KMS-11 (cell line): ENCODE measurements around the gene HECW1.

Experiments used
- H2AFZ ChIP-seq: fragments of 200-600 bp; sonication (generic); 2 replicates; pipeline ENCODE4 v1.6.1; 2016; ENCODE audit warnings: antibody characterized with exemption, mixed run types, low read depth
- H3K27ac ChIP-seq: fragments of 200-600 bp; sonication (generic); 2 replicates; pipeline ENCODE4 v1.6.1; 2016; ENCODE audit warnings: mild to moderate bottlenecking, mixed run types
- H3K27me3 ChIP-seq: fragments of 200-600 bp; sonication (generic); 2 replicates; pipeline ENCODE4 v1.6.1; 2017; ENCODE audit warnings: mild to moderate bottlenecking, low read depth, mixed run types, moderate library complexity; ENCODE audit not compliant: insufficient read depth
- H3K36me3 ChIP-seq: fragments of 200-600 bp; sonication (generic); 2 replicates; pipeline ENCODE4 v1.6.1; 2017; ENCODE audit warnings: mild to moderate bottlenecking, mixed run types; ENCODE audit not compliant: insufficient read depth
- H3K4me1 ChIP-seq: fragments of 200-600 bp; sonication (generic); 2 replicates; pipeline ENCODE4 v1.6.1; 2016; ENCODE audit warnings: mild to moderate bottlenecking, low read depth, mixed run types; ENCODE audit not compliant: poor library complexity, severe bottlenecking
- H3K4me2 ChIP-seq: fragments of 200-600 bp; sonication (generic); 2 replicates; pipeline ENCODE4 v1.7.0; 2016; ENCODE audit warnings: mild to moderate bottlenecking, mixed run types
- H3K4me3 ChIP-seq: fragments of 200-600 bp; sonication (generic); IDR thresholded peaks from 2 replicates; pipeline ENCODE4 v1.6.1; 2017; ENCODE audit warnings: low read depth, low read length, mixed read lengths; ENCODE audit not compliant: insufficient read depth
- H3K79me2 ChIP-seq: fragments of 200-600 bp; sonication (generic); 2 replicates; pipeline ENCODE4 v1.6.1; 2016; ENCODE audit warnings: low read depth, mixed run types; ENCODE audit not compliant: insufficient read depth
- H3K9ac ChIP-seq: fragments of 200-600 bp; sonication (generic); 2 replicates; pipeline ENCODE4 v1.6.1; 2016; ENCODE audit warnings: mild to moderate bottlenecking, mixed run types
- H4K20me1 ChIP-seq: fragments of 200-600 bp; sonication (generic); 2 replicates; pipeline ENCODE4 v1.6.1; 2016; ENCODE audit warnings: mild to moderate bottlenecking, mixed run types; ENCODE audit not compliant: insufficient read depth
- TF ChIP-seq, protein P1 (sequence below): fragments of 200-600 bp; sonication (generic); conservative IDR thresholded peaks from 2 replicates; pipeline ENCODE4 v1.6.1; 2017; ENCODE audit warnings: low read depth, mild to moderate bottlenecking, antibody characterized with exemption, low read length, moderate library complexity, mixed read lengths

Gene HECW1

DNA sequence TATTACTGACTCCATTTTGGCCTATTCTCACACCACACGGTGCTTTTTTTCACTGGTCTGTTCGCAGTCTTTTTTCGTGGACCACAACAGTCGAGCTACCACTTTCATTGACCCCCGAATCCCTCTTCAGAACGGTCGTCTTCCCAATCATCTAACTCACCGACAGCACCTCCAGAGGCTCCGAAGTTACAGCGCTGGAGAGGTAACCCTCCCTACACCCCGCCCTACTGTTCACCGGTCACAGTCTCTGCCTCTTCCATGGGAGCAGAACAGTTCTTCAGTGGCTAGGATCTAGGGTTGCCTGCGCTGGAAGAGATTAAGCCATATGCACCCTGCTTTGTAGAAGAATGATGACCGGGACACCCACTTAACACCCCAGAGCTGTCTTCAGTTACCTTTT, 367.1 kb downstream of the HECW1 start:
- TF ChIP-seq, protein P1, sequence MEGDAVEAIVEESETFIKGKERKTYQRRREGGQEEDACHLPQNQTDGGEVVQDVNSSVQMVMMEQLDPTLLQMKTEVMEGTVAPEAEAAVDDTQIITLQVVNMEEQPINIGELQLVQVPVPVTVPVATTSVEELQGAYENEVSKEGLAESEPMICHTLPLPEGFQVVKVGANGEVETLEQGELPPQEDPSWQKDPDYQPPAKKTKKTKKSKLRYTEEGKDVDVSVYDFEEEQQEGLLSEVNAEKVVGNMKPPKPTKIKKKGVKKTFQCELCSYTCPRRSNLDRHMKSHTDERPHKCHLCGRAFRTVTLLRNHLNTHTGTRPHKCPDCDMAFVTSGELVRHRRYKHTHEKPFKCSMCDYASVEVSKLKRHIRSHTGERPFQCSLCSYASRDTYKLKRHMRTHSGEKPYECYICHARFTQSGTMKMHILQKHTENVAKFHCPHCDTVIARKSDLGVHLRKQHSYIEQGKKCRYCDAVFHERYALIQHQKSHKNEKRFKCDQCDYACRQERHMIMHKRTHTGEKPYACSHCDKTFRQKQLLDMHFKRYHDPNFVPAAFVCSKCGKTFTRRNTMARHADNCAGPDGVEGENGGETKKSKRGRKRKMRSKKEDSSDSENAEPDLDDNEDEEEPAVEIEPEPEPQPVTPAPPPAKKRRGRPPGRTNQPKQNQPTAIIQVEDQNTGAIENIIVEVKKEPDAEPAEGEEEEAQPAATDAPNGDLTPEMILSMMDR = no peak

DNA sequence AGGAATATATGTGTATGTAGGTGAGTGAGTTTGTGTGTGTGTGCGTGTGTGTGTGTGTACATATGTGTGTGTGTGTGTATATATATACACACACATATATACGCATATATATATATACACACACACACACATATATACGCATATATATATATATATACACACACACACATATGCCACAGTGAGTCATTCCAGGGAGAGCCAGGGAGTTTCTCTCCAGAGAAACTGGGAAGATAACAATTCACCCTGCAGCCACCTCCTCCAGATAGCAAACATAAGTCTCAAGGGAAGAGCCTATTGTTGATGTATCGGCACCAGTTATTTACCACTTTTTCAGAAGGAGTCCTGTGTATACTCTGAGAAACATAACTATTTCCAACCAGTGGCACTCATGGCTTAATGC, 368.1 kb downstream of the HECW1 start:
- no peak overlapping the region for H3K4me3 ChIP-seq
- H3K36me3 ChIP-seq = no peaks in the 10 kb centered on the region
- TF ChIP-seq, protein P1 = no peak
- no peaks in the 10 kb centered on the region for H3K79me2 ChIP-seq
- no peak overlapping the region for H3K4me2 ChIP-seq
- H3K9ac ChIP-seq = no peak overlapping the region
- no peak overlapping the region for H3K27ac ChIP-seq
- no peak overlapping the region for H2AFZ ChIP-seq
- H3K4me1 ChIP-seq = peaks cover 8% of the 10 kb centered on the region
- H3K27me3 ChIP-seq = no peaks in the 10 kb centered on the region
- H4K20me1 ChIP-seq = no peaks in the 10 kb centered on the region

More for the DNA sequence above, 367.1 kb downstream of the HECW1 start:
- H3K4me1 ChIP-seq = peaks cover 8% of the 10 kb centered on the region
- no peaks in the 10 kb centered on the region for H3K36me3 ChIP-seq
- H3K9ac ChIP-seq = no peak overlapping the region
- H3K4me2 ChIP-seq = peak overlapping the region; percentile 18; the same call in 1 of the 2 replicates
- H3K27me3 ChIP-seq = no peaks in the 10 kb centered on the region
- 0 out of 2 replicates have a peak overlapping the region, but pooled peaks have one; percentile 10 for H2AFZ ChIP-seq
- no peak overlapping the region for H3K27ac ChIP-seq
- H3K4me3 ChIP-seq = no peak overlapping the region
- no peaks in the 10 kb centered on the region for H3K79me2 ChIP-seq
- H4K20me1 ChIP-seq = no peaks in the 10 kb centered on the region

DNA sequence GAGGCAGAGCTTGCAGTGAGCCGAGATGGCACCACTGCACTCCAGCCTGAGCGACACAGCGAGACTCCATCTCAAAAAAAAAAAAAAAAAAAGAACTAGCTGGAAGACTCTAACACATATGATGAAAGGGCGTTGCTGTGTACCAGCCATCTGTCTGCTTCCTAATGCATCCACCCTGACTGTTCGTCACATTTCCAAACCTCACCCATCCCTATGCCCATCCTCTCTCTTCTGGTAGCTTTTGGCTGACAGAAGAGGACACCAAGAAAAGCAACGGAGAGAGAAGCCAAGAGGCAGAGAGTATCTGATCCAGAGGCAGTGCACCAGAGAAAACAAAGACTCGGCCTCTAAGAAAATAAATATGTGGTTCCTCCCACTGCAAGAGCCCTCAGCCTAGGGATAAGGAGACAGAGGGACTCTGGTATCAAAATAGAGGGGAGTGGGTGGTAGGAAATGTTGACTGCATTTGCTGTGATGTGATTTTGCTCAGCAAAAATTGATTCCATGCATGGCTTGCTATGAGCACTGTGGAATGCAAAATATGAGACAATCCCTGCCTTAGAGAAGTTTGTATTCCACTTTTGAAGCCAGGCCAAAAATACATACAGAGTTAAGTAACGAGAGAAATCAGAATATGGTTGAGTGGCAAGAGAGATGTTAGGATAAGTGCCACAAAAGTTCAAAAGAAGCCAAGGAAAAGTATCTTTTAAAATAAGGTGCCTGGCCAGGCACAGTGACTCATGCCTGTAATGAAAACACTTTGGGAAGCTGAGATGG, 369.6 kb downstream of the HECW1 start:
- no peak overlapping the region for H3K4me2 ChIP-seq
- H3K36me3 ChIP-seq = no peaks in the 10 kb centered on the region
- H3K79me2 ChIP-seq = no peaks in the 10 kb centered on the region
- H4K20me1 ChIP-seq = no peaks in the 10 kb centered on the region
- no peak overlapping the region for H3K4me3 ChIP-seq
- peaks cover 8% of the 10 kb centered on the region for H3K4me1 ChIP-seq
- no peak overlapping the region for H3K9ac ChIP-seq
- H2AFZ ChIP-seq = no peak overlapping the region
- no peak overlapping the region for H3K27ac ChIP-seq
- H3K27me3 ChIP-seq = no peaks in the 10 kb centered on the region
- TF ChIP-seq, protein P1 = no peak

DNA sequence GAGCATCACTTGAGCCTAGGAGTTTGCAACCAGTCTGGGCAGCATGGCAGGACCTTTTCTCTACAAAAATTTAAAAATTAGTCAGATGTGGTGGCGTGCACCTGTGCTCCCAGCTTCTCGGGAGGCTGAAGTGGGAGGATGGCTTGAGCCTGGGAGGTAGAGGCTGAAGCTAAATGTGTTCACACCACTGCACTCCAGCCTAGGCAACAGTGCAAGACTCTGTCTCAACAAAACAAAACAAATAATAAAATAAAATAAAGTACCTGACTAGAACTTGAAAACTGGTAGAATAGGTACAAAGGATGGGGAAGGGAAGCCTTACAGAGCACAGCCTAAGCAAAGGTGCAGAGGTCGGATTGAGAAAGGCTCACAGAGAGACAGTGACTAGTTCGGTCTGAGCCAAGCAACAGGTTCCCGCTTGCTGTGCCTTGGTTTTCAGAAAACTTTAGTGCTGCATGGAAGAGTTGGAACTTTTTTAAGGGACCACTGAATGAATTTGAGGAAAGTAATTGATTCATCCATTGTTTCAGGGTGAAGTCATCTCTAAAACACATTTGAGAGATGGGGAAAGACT, 370.3 kb downstream of the HECW1 start:
- Histone ChIP-seq H3K4me3 (no peak overlapping the region), H4K20me1 (no peaks in the 10 kb centered on the region), H3K4me1 (peaks cover 8% of the 10 kb centered on the region), H3K9ac (no peak overlapping the region), H3K4me2 (no peak overlapping the region), H3K36me3 (no peaks in the 10 kb centered on the region), H3K27me3 (no peaks in the 10 kb centered on the region), H2AFZ (no peak overlapping the region), H3K27ac (no peak overlapping the region), H3K79me2 (no peaks in the 10 kb centered on the region)
- TF ChIP-seq, protein P1 = no peak
